GM18498 (cell line): ENCODE measurements around the gene KBTBD3.
"Not testable (repeated sequence)": the region's sequence is repeated elsewhere in the genome, so short reads cannot be mapped to it uniquely, and the experiment has no call there.

ENCODE experiments used
- ATAC-seq: cut with Tn5 transposase; IDR thresholded peaks from one replicate; pipeline ENCODE4 v1.9.1; 2021; ENCODE audit warnings: mild to moderate bottlenecking, moderate library complexity; ENCODE audit not compliant: unreplicated experiment

The KBTBD3 gene

GRCh38 chr11:106012744-106013143 lies 64.4 kb downstream of the KBTBD3 start:
- no peak for ATAC-seq

- ATAC-seq: no peak
Measured at GRCh38 chr11:106011481-106011880, 65.7 kb downstream of the KBTBD3 start.

- not testable (repeated sequence) for ATAC-seq
Measured at GRCh38 chr11:106003094-106003493, 74.1 kb downstream of the KBTBD3 start.

GRCh38 chr11:106001304-106002012 lies 75.7 kb downstream of the KBTBD3 start:
- peak; percentile 42 for ATAC-seq
